HG03025 (cell line): ENCODE data around the gene NAALADL2.
"Not testable (repeated sequence)": the region's sequence is repeated elsewhere in the genome, so short reads cannot be mapped to it uniquely, and the experiment has no call there.

Source experiments
- ATAC-seq: cut with Tn5 transposase; IDR thresholded peaks from one replicate; pipeline ENCODE4 v1.9.1; 2021; ENCODE audit warnings: mild to moderate bottlenecking, moderate library complexity; ENCODE audit not compliant: unreplicated experiment, low FRiP score

The NAALADL2 gene

GRCh38 chr3:175447521-175447920, 588.4 kb downstream of the NAALADL2 start:
- no peak for ATAC-seq

GRCh38 chr3:175453361-175453760, 594.2 kb downstream of the NAALADL2 start:
- ATAC-seq: no peak

- no peak for ATAC-seq
Measured at GRCh38 chr3:175456466-175456865, 597.3 kb downstream of the NAALADL2 start.

GRCh38 chr3:175457301-175457700, 598.2 kb downstream of the NAALADL2 start:
- ATAC-seq: no peak

GRCh38 chr3:175460849-175461399, 601.8 kb downstream of the NAALADL2 start:
- ATAC-seq: not testable (repeated sequence)

- ATAC-seq: no peak
Measured at GRCh38 chr3:175464362-175464761, 605.2 kb downstream of the NAALADL2 start.

GRCh38 chr3:175469124-175469523, 610.0 kb downstream of the NAALADL2 start:
- ATAC-seq: no peak

GRCh38 chr3:175475765-175476164, 616.6 kb downstream of the NAALADL2 start:
- ATAC-seq: no peak

- no peak for ATAC-seq
Measured at GRCh38 chr3:175476489-175476888, 617.4 kb downstream of the NAALADL2 start.

GRCh38 chr3:175477651-175478224, 618.6 kb downstream of the NAALADL2 start:
- peak; percentile 91 for ATAC-seq

- peak; percentile 2 for ATAC-seq
Measured at GRCh38 chr3:175478301-175478700, 619.2 kb downstream of the NAALADL2 start.

GRCh38 chr3:175479175-175479574, 620.0 kb downstream of the NAALADL2 start:
- no peak for ATAC-seq

- ATAC-seq: no peak
Measured at GRCh38 chr3:175479800-175480199, 620.7 kb downstream of the NAALADL2 start.

- peak; percentile 73 for ATAC-seq
Measured at GRCh38 chr3:175484666-175485065, 625.5 kb downstream of the NAALADL2 start.

GRCh38 chr3:175485436-175485835, 626.3 kb downstream of the NAALADL2 start:
- no peak for ATAC-seq

GRCh38 chr3:175486255-175486654, 627.1 kb downstream of the NAALADL2 start:
- peak; percentile 55 for ATAC-seq

- ATAC-seq: peak; percentile 45
Measured at GRCh38 chr3:175489406-175489805, 630.3 kb downstream of the NAALADL2 start.

GRCh38 chr3:175493301-175493700, 634.2 kb downstream of the NAALADL2 start:
- ATAC-seq: no peak

- ATAC-seq: peak; percentile 68
Measured at GRCh38 chr3:175495331-175495730, 636.2 kb downstream of the NAALADL2 start.

- no peak for ATAC-seq
Measured at GRCh38 chr3:175502155-175502554, 643.0 kb downstream of the NAALADL2 start.

- no peak for ATAC-seq
Measured at GRCh38 chr3:175511219-175511785, 652.2 kb downstream of the NAALADL2 start.

- no peak for ATAC-seq
Measured at GRCh38 chr3:175512700-175513099, 653.6 kb downstream of the NAALADL2 start.
